NCI-H2029 treated with DMSO at 0.1 percent for 48 hours (cell line): ENCODE results near the gene C17orf75.
"Not testable (repeated sequence)": the region's sequence is repeated elsewhere in the genome, so short reads cannot be mapped to it uniquely, and the experiment has no call there.

ENCODE experiments used
- DNase-seq: peaks from one replicate; lab custom pipeline; 2025; lab: John Stamatoyannopoulos, UW

Gene C17orf75

GRCh38 chr17:32341857-32342602 is at the start of gene C17orf75:
Gene C17orf75 (minus strand): TSS chr17:32342173. CDS start chr17:32342139, 34 bp downstream.
- peak; percentile 10 for DNase-seq

DNA sequence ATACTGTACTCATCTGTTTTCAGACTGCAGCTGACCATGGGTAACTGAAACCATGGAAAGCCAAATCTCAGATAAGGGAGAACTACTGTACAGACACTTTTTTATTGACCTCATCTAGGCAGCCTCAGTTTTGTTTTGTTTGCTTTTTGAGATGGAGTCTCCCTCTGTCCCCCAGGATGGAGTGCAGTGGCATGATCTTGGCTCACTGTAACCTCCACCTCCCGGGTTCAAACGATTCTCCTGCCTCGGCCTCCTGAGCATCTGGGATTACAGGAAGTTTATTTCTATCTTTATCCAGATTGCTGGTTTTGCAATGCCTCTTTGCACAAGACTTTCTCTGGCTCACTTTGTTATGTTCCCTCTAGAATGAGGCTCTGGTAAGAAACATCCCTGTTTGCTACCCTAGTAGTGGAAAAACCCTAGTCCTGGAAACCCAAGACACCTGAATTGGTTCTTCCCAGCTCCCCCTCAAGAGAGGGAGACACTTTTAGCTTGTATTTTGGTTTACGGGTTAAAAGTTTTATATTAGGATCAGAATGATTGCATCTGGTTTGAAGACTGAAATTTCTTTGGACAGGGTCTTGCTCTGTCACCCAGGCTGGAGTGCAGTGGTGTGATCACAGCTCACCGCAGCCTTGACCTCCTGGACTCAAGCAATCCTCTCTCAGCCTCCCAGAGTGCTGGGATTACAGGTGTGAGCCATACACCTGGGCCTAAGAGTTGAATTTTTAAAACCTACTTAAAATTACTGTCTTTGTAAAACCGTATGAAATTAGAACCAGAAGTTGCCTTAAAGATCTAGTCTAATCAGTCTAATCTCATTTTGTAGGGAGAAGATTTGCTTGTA is 46.9 kb upstream of the C17orf75 start:
- DNase-seq: no peak

GRCh38 chr17:32388128-32388527 is 46.2 kb upstream of the C17orf75 start:
- DNase-seq: not testable (repeated sequence)

- DNase-seq: no peak
These were observed 44.9 kb upstream of the C17orf75 start for GRCh38 chr17:32386844-32387243.

GRCh38 chr17:32385971-32386370 is 44.0 kb upstream of the C17orf75 start:
- DNase-seq: no peak

- DNase-seq: no peak
These were observed 43.1 kb upstream of the C17orf75 start for GRCh38 chr17:32385121-32385520.

DNA sequence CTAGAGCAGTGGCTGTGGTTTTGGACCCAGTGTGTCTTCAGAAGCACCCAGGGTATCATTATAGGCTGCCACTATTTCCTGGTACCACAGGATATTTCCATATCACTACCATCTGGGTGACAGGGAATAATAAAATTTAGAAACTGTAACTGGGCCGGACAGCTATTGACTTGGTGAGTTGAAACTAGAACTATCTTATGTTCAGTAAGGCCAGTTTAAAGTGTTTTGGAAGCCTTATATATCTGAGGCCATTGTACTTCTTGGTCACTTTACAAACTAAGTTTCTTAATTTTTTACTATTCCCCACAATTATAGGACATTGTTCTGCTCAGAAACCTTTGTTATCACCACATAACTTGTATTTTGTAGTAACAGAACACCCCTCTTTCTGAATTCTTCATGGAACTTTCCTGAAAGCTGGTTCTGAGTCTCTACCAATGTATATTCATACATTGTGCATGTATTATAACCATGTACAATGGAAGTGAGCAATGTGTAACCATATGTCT is 42.0 kb upstream of the C17orf75 start:
- DNase-seq: no peak

DNA sequence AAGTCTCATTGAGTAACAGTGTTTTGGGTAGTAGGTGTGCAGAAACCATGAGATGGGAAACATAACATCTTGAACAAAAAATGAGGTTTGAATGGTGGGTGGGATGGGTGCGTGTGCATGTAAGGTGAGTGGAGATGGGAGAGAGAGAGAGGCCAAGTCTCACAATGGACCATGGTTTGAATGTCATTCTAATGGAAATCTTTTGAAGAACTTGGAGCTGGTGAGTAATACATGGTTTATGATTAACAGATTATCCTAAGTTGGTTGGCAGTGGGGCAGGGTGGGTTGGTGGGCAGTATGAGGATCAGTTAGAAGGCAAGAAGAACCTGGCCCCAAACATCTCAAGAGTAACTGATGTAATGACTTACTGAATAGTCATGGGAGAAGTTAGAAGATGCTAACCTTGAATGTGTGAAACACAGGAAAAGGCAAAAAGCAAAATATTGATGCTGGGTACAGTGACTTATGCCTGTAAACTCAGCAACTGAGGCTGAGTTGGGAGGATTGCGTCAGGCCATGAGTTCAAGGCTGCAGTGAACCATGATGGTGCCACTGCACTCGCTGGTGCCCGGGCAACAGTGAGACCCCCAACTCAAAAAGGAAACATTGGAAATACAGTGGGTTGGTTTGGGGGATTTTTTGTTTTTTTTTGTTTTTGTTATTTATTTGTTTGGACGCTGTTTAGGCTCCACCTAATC is 40.7 kb upstream of the C17orf75 start:
- no peak for DNase-seq

DNA sequence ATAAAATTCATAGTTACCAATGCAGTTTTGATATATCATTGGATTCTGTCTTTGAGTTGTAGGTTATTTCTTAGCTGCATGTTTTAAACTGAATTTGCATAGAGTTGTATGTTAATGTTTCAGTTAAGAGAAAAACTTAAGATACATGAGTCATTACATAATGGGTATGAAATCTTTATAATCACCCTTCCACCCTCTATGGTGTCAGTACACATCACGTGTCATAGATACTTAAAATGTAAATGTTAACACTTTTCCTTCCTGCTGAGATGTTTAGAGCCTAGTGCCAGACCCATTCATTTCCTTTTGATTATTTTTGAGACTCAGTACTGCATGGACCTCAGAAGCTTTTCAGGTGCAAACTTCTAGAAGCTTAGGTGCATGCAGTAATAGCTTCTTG is 28.5 kb upstream of the C17orf75 start:
- DNase-seq: no peak

DNA sequence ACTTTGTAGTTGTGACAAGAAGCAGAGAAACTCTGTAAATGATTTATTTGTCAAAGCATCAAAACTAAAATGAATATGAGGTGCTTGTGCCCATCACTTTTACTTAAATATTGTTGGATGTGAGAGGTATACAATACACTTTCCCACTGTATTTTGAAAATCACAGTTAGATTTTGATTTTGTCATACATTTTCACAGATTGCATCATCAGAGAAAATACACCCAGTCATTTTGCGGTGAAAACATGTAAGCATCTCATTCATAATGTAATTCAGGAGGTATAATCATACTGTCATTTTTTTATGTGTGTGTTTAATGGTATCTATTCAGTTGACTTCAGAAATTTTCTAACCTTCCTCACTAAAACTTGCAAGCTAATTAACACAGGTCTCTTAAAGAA is 19.3 kb upstream of the C17orf75 start:
- DNase-seq: no peak

- DNase-seq: no peak
These were observed 15.6 kb upstream of the C17orf75 start for GRCh38 chr17:32357615-32358014.

- DNase-seq: no peak
These were observed 14.8 kb upstream of the C17orf75 start for GRCh38 chr17:32356750-32357149.

DNA sequence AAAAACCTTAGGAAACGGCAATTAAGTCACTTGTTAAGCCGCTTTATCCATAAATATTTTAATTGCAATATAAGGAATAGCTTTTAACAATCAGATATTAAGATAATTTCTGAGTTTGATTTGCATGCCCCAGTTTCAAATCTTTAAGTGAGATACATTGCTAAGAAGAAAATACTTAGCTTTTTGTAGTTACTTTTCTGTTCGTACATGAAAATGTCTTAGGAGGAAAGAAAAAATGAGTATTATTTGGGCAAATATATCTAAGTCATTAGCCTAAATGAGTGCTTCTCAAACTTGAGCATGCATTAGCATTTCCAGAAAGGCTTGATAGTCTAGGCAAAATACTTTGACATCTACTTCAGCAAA is 14.4 kb upstream of the C17orf75 start:
- no peak for DNase-seq

- no peak for DNase-seq
These were observed 13.8 kb upstream of the C17orf75 start for GRCh38 chr17:32355649-32356377.

GRCh38 chr17:32352734-32353133 is 10.8 kb upstream of the C17orf75 start:
- not testable (repeated sequence) for DNase-seq

GRCh38 chr17:32350666-32351418 is 8.9 kb upstream of the C17orf75 start:
- no peak for DNase-seq

GRCh38 chr17:32349854-32350665 is 8.1 kb upstream of the C17orf75 start, which contains the start of gene ZNF207:
Gene ZNF207 (plus strand): TSS chr17:32350157. CDS start chr17:32350286, 129 bp downstream.
- peak; percentile 89 for DNase-seq

DNA sequence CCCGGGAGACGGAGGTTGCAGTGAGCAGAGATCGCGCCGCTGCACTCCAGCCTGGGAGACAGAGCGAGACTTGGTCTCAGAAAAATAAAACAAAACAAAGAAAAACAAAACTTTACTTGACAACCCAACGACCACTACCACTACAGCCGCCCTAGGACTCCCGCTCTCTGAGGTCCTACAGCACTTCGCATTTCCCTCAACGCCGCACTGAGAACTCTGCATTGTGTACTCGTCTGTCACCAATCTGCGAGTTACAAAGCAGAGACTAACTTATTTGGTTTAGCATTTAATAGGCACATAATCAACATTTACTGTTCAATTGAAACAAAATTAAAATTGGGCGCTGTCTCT is 7.5 kb upstream of the C17orf75 start:
- DNase-seq: peak; percentile 36

DNA sequence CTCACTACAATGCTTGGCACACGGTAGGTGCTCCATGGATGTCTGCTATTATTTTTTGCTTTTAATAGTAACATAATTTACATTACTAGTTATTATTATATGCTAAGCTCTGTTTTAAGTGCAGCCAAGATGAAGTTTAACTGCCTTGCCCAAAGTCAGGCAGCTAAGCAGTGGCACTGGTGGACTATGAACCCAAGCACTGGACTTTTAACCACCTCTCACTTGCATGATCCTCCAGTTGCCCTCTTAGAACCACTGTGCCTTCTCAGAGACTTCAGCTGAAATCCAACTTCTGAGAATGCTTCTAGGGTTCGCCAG is 6.5 kb upstream of the C17orf75 start:
- no peak for DNase-seq

GRCh38 chr17:32345951-32346600 is 4.1 kb upstream of the C17orf75 start:
- no peak for DNase-seq
